KOPT-K1 (cell line): ENCODE data around the gene COPG2.
A peak's percentile ranks its signal among the peaks of the same experiment; 100 is the strongest.

ENCODE experiments used
- H3K27ac ChIP-seq: fragments of 200-600 bp; sonication (generic); 2 replicates; pipeline ENCODE4 v1.5.1; 2016; ENCODE audit warnings: antibody characterized with exemption, mild to moderate bottlenecking, low read depth, low read length; ENCODE audit not compliant: poor library complexity, severe bottlenecking
- H3K36me3 ChIP-seq: fragments of 200-600 bp; sonication (generic); 2 replicates; pipeline ENCODE4 v1.5.1; 2017; ENCODE audit warnings: antibody characterized with exemption, mild to moderate bottlenecking, low read length, moderate library complexity; ENCODE audit not compliant: insufficient read depth
- H3K9me3 ChIP-seq: fragments of 200-600 bp; sonication (generic); 2 replicates; pipeline ENCODE4 v1.5.1; 2017; ENCODE audit warnings: antibody characterized with exemption, low read length, mild to moderate bottlenecking; ENCODE audit not compliant: insufficient read depth, poor library complexity, severe bottlenecking

Gene COPG2

DNA sequence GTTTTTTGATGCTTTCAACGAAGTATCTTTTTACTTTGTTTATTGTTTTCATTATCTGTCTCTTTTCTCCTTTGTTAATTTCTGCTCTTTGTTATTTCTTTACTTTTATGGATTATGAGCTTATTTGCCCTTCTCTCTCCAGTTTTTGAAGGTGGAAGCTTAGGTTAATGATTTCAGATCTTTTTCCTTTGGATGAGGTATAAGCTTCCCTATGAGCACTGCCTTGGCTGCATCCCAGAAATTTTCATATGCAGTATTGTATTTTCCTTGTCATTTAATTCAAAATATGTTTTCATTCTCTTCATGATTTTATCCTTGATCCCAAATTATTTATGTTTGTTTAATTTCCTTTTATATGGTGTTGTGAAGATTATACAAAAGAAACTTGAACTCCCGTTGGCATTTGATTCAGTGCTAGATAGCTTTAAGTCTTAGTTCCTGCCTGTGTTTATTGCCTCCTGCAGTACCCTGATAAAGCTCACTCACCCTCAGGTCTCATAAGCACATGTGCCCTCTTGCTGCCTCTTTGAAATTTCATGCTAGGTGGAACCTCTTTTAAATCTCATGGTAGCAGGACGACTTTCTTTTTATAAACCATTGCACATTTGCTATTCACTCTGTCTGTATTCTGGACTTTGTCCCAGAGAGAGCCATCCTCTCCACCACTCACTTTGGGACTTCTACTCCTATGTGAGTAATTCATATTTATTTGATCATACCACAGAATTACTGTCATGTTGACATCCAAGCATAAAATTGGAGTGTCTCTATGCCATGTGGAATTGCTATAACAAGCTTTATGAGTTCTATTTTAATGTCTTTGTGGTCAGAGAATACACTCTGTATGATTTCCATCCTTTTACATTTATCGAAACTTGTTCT lies 204.8 kb downstream of the COPG2 start:
- H3K36me3 ChIP-seq, result no peaks in the 10 kb centered on the region
- no peak overlapping the region for H3K27ac ChIP-seq
- peaks cover 12% of the 10 kb centered on the region for H3K9me3 ChIP-seq

DNA sequence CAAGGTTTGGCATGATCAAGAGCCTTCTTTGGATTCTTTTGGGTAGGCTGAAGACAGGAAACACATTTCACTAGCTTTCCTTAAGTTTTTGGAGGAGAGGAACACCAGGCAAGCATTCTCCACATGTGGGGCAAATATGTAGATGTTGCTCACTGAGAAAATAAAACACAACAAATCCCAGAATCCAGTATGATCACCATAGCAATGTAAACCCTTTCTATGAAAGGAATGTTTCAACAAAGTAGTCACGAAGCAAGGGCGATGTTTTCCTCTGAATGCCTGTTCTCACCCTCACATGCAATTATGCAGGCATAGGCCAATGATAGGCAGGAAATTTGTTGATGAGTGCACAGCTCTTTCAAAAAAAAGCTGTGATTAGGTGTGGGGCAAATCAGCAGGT lies 207.3 kb downstream of the COPG2 start:
- Histone ChIP-seq H3K27ac (no peak overlapping the region), H3K9me3 (peaks cover 16% of the 10 kb centered on the region)

DNA sequence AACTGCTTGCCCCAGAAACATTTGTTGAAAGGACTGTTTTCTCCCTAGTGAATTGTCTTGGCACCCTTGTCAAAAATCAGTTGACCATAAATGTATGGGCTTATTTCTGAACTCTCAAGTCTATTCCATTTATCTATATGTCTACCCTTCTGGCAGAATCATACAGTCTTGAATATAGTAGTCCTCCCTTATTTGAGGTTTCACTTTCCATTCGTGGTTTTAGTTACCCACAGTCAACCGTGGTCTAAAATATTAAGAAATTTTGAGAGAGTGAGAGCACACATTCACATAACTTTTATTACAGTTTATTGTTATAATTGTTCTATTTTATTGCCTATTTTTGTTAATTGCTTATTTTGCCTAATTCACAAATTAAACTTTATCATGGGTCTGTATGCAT lies 210.3 kb downstream of the COPG2 start:
- Histone ChIP-seq H3K9me3 (peaks cover 16% of the 10 kb centered on the region), H3K36me3 (no peaks in the 10 kb centered on the region), H3K27ac (peak overlapping the region; percentile 51)

More for the DNA sequence above, 207.3 kb downstream of the COPG2 start:
- H3K36me3 ChIP-seq, result no peaks in the 10 kb centered on the region
